NCI-H82 treated with DMSO at 0.1 percent for 48 hours (cell line): Measurements from ENCODE around the gene DNAJC21.
A peak's percentile ranks its signal among the peaks of the same experiment; 100 is the strongest.

Experiments
- DNase-seq: peaks from one replicate; lab custom pipeline; 2025; ENCODE audit not compliant: unreplicated experiment; lab: John Stamatoyannopoulos, UW

Gene DNAJC21

DNA sequence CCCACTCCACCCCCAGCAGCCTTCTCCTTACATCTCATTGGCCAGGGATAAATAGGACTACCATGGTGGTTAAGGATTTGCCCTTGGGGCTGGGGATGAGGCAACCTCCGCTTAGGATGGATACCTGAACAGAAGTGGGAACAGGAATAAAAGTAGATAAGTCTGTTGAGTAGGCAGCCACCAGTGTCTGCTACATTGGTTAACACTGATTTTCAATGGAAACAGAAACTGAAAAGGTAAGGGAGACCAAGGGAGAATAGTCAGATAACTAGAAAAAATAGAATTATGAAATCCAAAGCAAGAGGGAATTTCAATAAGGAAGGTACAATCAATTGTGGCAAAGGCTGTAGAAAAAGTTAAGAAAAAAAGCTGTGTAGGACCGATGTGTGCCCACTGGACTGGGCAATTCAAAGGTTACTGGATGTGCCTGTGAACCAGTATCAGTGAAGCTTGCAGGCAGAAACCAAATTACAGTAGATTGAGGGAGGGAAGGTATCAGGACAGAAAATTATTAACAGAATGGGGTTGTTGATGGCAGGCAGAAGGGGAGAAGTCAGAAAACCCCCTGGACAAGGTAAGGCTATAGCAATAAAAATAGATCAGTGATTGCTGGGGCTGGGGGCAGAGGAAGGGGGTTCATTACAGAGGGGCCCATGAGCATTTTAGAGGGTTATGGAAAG is 48.7 kb downstream of the DNAJC21 start:
- DNase-seq, result no peak

DNA sequence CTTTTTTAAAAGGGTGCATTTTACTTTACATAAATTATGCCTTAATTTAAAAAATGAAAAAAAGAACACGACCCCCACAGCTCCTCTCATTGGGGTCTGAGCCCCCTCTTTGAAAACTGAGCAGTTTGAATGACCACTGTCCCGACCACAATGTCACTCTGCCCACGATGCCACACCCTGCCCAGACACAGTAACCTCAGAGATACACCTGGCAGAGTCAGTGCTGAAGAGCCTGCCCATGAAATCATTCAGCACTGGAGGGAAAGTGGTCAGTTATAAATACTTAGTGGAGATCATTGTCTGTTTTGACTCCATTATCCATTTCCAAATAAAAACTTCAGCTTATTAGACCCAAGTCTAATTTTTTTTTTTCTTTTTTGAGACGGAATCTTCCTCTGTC is 49.3 kb downstream of the DNAJC21 start:
- no peak for DNase-seq

DNA sequence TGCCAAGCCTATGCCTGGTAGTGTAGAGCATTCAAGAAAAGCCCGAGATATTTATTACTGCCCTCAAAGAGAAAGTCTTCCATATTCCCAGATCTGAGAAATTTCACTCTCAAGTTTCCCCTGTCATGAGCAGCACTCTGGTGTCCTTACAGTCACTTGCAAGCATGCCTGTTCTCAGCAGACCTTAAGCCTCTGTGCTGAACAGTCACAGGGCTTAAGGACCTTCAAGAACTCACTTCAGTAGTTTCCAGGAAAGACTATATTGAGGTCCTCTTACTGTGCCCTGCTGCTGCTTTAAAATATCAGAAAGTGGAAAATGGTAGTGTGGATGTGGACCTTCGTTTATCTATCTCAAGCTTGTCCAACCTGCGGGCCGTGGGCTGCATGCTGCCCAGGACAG is 53.5 kb downstream of the DNAJC21 start:
- no peak for DNase-seq

DNA sequence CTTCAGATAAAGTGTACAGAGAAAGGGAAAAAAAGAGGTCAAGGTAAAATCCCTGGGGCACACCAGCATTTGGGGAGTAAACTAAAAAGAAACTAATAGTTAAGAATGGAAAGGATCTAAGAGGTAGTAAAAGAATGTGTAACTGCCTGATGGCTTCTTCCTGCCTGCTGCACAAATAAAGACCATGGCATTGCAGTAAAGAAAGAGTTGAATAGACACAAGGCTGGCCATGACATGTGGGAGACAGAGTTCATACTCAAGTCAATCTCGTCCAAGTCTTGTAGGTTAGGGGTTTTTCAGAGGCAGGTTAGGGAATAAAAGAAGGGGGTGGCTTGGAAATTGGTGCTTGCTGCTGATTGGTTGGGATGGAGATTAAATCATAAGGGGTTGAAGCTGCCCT is 57.6 kb downstream of the DNAJC21 start:
- no peak for DNase-seq

DNA sequence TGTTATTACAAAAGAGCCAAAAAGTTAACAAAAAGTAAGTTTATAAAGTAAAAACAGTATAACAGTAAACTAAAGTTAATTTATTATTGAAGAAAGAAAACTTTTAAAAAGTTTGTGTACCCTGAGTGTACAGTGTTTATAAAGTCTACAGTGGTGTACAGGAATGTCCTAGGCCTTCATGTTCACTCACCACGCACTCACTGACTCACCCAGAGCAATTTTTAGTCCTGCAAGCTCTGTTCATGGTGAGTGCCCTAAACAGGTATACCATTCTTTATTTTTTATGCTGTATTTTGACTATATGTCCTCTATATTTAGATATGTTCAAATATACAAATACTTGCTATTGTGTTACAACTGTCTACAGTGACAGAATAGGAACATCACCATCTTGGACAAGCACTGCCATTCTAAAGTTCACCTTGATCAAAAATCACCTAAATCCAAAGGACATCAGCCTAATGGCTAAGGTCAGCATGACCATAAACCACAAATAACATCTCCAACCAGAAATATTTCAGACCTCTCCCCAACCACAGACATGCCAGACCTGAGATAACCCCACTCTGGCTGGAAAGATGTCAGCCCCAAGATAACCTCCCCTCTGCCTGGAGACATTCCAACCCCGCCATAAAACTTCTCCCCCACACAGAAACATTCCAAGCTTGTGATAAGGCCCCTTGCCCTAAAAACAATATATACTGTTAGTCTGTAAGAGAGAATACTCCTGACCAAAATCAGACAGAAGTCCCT is 62.3 kb downstream of the DNAJC21 start:
- DNase-seq, result no peak

DNA sequence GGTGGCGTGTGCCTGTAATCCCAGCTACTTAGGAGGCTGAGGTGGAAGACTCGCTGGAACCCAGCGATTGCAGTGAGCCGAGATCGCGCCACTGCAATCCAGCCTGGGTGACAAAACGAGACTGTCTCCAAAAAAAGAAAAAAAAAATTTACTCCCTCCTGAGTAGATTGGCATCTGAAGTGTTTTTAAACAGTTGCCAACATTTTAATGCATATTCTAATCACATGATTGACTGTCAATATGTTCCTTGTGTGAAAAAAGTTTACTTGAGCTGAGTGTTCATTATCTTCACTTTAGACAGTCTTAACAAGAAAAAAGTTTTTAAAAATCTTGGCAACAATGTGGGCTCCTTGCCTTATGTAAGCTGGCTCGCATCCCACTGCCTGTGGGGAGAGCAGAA is 64.6 kb downstream of the DNAJC21 start:
- no peak for DNase-seq

DNA sequence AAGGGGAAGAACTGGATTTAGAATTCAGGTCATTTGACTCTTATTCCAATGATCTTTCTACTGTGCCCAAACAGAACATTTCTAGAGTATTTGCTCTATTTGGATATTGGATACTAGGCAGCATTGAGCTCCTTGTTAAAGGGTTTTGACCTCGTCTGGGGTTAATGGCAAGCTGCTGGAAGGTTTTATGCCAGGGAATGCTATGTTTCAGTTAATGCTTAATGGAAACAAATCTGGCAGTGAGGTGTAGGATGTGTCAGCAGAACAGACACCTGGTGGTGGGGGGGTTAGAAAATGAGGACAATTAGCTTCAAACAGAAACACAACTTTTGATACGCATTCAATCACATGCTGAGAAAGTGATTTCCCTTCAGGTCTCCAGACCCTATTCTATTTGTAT is 66.9 kb downstream of the DNAJC21 start:
- DNase-seq, result no peak

DNA sequence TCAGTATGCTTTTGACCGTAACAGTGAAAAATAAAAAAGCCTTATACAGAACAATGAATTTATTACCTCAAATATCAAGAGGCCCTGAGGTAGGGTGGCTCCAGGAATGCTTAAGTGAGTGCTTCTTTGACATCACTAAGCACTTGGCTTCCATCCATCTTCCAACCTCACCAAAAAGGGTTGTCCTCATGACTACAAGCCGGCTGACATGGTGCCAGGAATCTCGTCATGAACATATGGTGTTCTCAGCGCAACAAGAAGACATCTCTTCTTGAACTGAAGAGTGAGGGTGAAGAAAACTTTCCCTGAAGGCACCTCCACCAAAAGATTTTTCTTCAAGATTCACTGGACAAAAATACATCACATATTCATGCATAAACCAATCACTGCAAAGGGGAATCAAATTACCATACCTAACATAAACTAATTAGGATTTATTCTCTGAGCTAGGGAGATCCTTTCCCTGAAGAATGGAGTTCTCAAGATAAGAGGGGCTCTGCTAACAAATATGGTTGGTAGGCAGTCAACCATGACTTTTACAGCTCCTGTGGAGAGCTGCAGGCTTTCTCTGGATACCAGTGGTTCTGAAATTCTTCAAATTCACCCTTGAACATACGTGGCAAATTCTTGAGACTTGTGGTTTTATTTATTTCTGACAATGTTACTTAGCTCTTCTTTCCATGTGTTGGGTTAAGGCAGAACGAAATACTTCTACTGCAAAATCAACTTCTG is 68.9 kb downstream of the DNAJC21 start:
- no peak for DNase-seq

DNA sequence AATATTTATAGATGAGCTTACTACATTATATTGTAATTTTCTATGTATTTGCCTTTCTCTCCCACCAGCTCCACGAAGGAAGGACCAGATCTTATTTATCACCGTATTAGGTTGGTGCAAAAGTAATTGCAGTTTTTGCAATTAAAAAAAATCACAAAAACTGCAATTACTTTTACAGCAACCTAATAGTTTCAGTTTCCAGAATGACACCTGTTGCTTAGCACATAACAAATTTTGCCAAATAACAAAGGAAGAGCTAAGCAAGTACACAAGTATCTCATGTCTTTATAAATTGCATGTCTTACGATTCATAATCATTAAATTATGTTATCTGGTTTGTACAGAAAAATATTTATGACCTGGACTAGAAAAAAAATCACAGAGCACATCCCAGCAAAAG is 72.5 kb downstream of the DNAJC21 start:
- DNase-seq, result no peak

DNA sequence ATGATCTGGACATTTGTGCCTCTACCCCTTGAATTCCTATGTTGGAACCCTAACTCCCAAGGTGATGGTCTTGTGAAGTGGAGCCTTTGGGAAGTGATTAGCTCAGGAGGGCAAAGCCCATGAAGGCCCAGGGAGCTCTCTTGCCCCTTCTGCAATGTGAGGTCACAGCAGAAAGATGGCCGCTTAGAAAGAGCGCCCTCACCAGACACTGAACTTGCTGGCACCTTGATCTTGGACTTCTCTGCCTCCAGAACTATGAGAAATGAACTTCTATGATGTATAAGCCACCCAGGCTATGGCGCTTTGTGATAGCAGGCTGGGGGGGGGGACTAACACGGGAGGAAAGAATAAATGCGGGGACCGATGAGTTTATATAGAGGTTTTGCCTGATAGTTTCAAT is 73.1 kb downstream of the DNAJC21 start:
- DNase-seq, result no peak

DNA sequence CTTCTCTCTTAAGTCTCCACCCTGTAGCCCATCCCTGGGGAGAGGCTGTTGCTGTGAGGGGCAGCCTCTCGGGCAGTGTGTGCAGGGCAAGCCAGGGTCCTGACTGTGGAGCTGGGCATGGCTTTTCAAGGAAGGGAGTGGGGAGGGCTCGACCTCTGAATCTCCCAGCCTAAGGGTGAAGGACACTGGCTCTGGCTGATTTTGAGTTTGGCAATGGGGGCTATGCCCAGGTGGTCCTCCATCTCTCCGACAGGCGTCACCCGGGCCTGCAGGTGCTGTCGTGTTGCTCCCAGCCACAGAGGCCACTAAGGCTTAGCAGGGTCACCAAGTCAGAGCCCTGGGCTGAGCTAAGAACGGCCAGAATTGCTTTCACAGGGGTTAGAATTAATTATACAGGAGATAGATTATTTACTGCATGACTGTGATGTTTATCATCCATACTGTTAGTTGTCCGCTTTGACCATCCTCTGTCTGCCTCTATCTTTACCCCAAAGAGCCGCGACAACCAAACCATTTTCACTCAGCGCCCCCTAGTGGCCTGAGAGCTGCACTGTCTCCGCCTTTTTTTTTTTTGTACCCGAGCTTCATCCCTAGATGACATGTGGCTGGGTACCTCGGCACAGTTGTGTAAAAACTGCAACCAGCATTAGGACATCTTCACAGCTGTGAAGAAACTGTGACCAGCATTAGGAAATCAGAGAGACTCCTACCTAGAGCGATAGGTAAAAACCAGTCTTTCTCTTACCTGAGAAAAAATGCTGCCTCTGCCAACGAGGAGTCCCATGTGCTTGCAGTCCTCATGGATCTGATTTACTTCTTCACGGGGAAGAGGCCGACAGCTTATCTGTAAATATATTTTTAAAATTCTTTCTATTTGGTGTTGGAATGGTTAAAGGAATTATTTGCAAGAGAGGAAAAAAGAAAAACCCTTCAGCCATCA is 73.9 kb downstream of the DNAJC21 start:
- peak; percentile 27 for DNase-seq

DNA sequence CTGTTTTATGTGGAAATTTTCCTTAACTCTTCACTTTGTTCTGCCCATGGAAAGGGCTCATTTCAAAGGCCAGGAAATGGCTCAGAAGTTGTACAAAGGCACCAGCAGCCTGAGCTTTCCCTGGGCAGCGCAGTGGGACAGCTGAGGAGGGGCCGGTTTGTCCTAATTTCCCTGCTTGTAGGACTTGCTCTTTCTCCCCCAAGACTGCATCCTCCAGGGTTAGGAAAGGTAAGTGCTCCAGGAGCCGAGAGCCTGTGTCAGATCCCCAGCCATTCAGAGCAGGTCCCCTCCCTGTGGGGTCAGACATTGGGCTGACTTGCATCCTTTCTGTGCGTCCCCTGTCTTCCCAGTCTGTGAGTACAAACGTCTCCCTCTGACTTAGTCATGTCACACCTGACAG is 74.8 kb downstream of the DNAJC21 start:
- DNase-seq, result no peak

DNA sequence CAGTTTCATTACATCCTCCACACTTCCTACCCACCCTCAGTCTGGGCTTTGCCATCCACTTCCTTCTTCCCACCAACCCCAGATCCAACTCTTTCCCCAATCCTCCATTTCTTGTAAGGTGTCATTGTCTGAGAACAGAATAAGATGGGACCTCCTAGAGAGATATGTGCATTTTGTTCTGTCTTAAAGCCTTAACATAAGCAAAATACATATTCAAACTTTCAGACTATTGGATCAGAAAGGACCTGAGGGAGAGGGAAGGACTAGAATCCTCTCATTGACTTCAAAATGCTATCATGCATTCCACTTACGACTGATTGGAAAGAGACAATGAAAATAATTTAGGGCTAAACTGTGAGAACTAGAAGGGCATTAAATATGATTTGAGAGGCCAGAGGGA is 75.4 kb downstream of the DNAJC21 start:
- DNase-seq, result no peak
